SJSA1 (cell line): ENCODE results near the gene DLG2. TPM values are rescaled to one million over a fixed set of nuclear protein-coding genes. Genes with fewer than 3 reads are reported as not detected.

Experiments used
- DNase-seq, 2 experiments: peaks; one replicate each; pipeline ENCODE4 v3.0.0-alpha.2; 2015 to 2020; ENCODE audit warnings: low spot score in 2 of 2, low read depth in 1 of 2
- H3K27ac ChIP-seq: fragments of 250-450 bp; sonication (Bioruptor Pico); 2 replicates; pipeline ENCODE4 v1.5.1; 2020; ENCODE audit warnings: mild to moderate bottlenecking, moderate library complexity
- H3K27me3 ChIP-seq: fragments of 250-450 bp; sonication (Bioruptor Pico); replicated peaks from 2 replicates; pipeline ENCODE4 v1.5.1; 2020; ENCODE audit warnings: mild to moderate bottlenecking, moderate library complexity
- H3K36me3 ChIP-seq: fragments of 250-450 bp; sonication (Bioruptor Pico); 2 replicates; pipeline ENCODE4 v1.5.1; 2020; ENCODE audit warnings: mild to moderate bottlenecking
- H3K4me1 ChIP-seq: fragments of 250-450 bp; sonication (Bioruptor Pico); replicated peaks from 2 replicates; pipeline ENCODE4 v1.6.1; 2021; ENCODE audit warnings: mild to moderate bottlenecking
- H3K4me3 ChIP-seq: fragments of 250-450 bp; sonication (Bioruptor Pico); 2 replicates; pipeline ENCODE4 v1.5.1; 2020; ENCODE audit warnings: mild to moderate bottlenecking
- H3K9me3 ChIP-seq: fragments of 250-450 bp; sonication (Bioruptor Pico); replicated peaks from 2 replicates; pipeline ENCODE4 v1.5.1; 2020; ENCODE audit warnings: mild to moderate bottlenecking
- total RNA-seq: library from RNA; depleted of rRNA; stranded (reverse); fragments of >200 nt; shearing (Covaris generic); gene quantifications from 2 replicates; pipeline ENCODE4 v1.2.3, GENCODE V29; 2014

Gene DLG2
- total RNA-seq, 1 experiment from 2014 or later = 0.13 TPM

DNA sequence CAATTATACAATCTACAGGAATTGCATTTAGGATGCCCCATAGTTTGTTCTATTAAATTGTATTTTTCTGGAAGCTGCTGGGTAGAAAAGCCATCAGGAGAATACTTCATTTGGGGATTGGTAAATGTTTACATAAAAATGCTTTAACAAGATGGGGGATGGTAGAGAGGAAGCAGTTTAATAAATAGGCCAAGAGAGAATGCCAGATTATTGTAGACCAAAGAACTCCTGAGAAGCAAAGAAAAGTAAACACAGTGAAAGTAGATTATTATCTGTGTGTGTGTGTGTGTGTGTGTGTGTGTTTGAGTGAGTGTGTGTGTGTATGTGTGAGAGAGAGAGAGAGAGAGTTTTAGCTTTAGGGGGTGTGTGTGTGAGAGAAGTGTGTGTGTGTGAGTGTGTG is 1520.6 kb downstream of the DLG2 start:
- no peaks in the 10 kb centered on the region for H3K9me3 ChIP-seq
- H3K27ac ChIP-seq = no peak overlapping the region
- H3K27me3 ChIP-seq = no peaks in the 10 kb centered on the region
- no peaks in the 10 kb centered on the region for H3K4me1 ChIP-seq
- H3K4me3 ChIP-seq = no peak overlapping the region
- no peaks in the 10 kb centered on the region for H3K36me3 ChIP-seq
- no peak for DNase-seq

DNA sequence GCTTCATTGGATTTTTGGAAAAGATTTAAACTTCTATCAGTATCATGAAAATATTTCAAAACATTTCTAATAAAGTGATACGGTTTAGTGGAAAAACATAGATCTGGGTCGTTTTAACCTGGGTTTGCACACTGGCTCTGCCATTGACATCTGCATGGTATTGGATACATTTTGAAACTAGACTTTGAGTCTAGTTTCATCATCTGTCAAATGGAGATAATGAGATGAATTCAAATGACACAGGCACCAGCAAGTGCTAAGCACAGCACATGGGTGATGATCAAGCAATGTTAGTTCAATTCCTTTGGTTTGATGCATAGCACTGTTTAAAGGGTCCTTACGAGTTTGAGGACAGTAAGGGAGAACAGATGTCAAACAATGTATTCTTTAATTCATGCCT is 1522.0 kb downstream of the DLG2 start:
- Histone ChIP-seq H3K27me3 (no peaks in the 10 kb centered on the region), H3K36me3 (no peaks in the 10 kb centered on the region), H3K4me1 (no peaks in the 10 kb centered on the region), H3K9me3 (no peaks in the 10 kb centered on the region), H3K27ac (no peak overlapping the region), H3K4me3 (no peak overlapping the region)
- no peak for DNase-seq

DNA sequence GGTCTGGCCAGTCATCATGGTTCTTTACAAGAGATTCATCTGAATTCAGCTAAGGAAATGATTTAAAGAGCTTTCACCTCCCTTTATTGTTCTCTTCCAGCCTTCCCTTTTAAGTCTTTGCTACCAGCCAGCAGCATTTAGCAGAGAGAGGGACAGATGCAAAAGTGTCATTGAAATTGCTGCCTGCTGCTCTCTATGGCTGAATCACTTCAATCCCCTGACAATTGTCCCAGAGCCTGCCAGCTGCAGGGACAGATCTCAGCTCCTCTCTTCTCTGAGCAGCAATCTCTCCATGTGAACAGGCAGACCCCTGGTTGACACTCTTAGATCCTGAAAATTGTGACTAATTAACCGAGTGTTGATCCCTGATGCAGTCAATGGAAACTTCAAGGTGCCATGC is 1524.0 kb downstream of the DLG2 start:
- no peaks in the 10 kb centered on the region for H3K4me1 ChIP-seq
- H3K27ac ChIP-seq = no peak overlapping the region
- no peak for DNase-seq

DNA sequence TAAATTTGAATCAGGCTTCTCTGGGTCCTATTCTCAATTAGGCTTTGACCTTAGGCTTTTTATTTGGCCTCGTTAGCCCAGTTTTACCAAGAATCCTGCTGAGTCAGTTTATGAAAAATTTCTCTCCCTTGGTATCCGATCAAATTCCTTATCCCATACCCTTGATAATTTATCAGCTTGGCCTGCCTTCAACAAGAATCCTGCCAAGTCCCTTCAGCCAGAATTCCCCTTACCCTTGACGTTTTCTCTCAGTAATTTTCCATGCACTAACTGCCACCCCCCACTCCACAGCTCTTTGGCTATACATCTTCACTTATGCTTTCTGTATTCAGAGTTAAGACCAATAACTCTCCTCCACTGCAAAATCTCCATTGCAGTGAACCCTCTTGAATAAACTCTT is 1530.0 kb downstream of the DLG2 start:
- Histone ChIP-seq H3K27me3 (no peaks in the 10 kb centered on the region), H3K9me3 (no peaks in the 10 kb centered on the region), H3K4me1 (no peaks in the 10 kb centered on the region), H3K4me3 (no peak overlapping the region), H3K36me3 (no peaks in the 10 kb centered on the region), H3K27ac (no peak overlapping the region)
- no peak for DNase-seq

More for the DNA sequence above, 1524.0 kb downstream of the DLG2 start:
- H3K36me3 ChIP-seq = no peaks in the 10 kb centered on the region
- H3K9me3 ChIP-seq = no peaks in the 10 kb centered on the region
- H3K4me3 ChIP-seq = no peak overlapping the region
- no peaks in the 10 kb centered on the region for H3K27me3 ChIP-seq

DNA sequence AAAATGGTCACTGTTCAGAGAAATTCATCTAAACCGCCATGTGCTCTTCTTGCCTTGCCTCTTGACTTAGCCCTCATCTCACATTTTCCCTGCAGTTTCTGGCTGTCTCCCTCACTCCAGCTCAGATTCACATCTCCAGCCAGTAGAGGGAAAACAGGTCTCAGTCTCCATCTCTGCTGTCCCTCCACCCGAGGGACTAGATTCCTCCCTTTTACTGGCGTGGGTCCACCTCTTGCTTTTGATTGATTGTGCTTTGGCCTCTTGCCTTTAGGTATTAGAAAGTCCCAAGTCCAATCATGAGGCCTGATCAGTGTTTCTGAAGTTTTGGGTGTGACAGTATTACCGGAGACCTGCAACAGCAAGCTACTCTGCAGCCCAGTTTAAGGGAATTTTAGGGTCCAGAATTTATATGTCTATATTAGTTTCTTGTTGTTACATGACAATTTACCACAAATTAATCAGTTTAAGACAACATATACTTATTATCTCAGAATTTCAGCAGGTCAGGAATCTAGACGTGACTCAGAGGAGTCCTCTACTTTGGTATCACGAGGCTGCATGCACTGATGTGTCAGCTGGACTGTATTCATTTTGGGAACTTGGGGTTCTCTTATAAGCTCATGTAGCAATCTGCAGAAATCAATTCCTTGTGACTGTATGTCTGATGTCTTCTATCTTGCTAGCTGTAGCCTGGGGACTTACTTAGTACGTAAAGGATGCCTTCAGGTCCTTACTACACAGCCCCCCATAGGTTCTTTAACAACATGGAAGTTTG is 1535.7 kb downstream of the DLG2 start:
- Histone ChIP-seq H3K27ac (no peak overlapping the region), H3K36me3 (no peaks in the 10 kb centered on the region), H3K27me3 (no peaks in the 10 kb centered on the region), H3K4me3 (no peak overlapping the region), H3K9me3 (no peaks in the 10 kb centered on the region), H3K4me1 (no peaks in the 10 kb centered on the region)
- DNase-seq = no peak

DNA sequence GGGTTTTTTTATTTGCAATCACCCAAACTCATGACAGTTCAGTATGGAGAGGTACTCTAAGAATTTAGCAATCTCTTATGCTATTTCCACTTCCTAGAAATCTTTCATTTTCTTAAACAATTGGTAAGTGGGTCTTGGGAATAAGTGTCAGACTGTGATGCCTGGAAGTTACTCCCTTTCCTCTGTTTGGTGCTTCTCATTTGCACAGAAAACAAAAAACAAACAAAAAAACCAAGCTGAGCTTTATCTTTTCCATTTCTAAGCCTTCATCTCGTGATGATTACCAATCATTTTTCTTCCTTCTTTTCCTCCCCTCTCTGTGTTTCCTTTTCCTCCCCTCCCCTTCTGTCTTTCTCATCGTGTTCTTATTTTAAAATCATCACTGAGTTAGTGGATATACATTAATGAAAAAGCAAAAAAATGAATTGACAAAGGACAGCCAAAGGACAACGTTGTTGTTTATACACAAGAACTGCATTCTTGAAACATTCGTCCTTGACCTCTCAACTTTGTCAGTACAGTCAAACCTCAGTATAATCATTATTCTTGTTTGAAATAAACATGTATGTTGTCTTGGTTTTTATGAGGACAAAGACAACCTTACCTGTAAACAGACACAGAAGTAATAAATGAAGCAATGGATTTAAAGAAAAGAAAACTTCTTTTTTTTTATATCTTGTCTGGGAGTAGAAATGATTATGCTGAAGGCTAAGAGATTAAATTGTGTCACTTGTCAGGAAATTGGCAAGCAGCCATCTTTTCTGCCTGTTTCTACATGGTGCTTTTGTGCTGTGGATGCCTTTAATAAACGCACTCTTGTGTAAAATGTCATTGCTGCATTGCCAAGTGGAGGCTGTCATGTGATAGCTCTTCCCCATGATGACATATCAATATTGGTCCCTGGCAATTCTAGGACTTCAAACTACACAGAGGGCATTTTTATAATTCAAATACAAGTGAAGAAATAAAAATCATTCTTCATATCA is 1537.8 kb downstream of the DLG2 start:
- H3K9me3 ChIP-seq = no peaks in the 10 kb centered on the region
- H3K4me3 ChIP-seq = no peak overlapping the region
- H3K27ac ChIP-seq = no peak overlapping the region
- H3K36me3 ChIP-seq = no peaks in the 10 kb centered on the region
- no peaks in the 10 kb centered on the region for H3K27me3 ChIP-seq
- H3K4me1 ChIP-seq = no peaks in the 10 kb centered on the region
- no peak for DNase-seq

DNA sequence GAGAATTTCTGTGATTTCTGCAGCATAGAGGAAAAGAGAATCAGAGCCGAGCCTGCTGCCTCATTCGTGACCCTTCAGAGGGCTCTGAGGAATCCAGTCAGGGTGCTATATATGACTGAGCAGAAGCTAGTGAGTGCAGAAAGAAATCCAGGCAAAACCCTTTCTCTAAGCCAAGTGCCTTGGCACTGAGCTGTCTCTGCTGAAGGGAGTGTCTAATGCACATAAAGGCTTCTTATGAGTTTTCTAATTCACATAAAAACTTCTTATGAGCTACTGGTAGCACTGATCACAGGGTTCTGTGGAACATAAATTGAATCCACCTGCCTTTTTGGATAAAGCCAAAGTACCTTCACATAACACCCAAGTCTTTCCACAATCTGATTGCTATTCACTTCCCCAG is 1555.3 kb downstream of the DLG2 start:
- Histone ChIP-seq H3K9me3 (no peaks in the 10 kb centered on the region), H3K27me3 (no peaks in the 10 kb centered on the region), H3K36me3 (no peaks in the 10 kb centered on the region), H3K4me1 (no peaks in the 10 kb centered on the region), H3K4me3 (no peak overlapping the region), H3K27ac (no peak overlapping the region)
- no peak for DNase-seq

DNA sequence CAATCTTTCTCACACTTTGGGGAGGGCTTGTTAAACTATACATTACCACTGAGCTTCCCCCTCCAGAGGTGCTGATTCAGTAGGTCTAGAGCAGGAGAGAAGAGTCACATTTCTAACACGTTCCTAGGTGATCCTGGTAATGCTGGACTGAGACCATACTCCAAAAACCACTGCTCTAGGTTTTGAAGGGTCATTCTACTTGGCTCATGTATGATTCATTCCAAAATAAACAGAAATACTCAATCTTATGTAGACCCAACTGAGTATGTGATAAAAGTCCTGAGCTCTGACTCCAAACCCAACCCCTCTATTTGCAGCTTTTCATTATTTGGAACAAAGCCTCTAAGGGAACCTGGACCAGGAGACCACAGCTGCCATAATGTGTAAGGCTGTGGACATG is 1558.1 kb downstream of the DLG2 start:
- H3K4me1 ChIP-seq = no peaks in the 10 kb centered on the region
- no peak overlapping the region for H3K4me3 ChIP-seq
- no peaks in the 10 kb centered on the region for H3K36me3 ChIP-seq
- no peaks in the 10 kb centered on the region for H3K9me3 ChIP-seq
- DNase-seq = no peak
- H3K27me3 ChIP-seq = no peaks in the 10 kb centered on the region
- no peak overlapping the region for H3K27ac ChIP-seq

DNA sequence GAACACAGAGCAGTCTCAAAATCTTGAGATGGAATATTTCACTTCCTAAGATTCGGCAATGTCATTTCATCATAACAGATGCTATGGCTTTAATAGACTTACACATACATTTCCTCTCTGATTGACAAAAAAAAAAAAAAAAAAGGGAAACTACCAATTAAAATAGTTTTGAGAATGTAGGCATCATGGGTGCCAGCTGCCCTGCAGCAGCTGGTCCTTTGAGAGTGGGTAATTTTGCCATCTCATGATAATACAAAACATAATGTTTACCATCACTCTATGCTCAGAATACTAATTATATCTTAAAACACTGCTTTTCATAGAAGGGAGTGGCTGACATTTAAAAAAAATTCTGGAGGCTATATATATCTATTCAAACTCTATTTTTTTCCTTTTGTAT is 1565.4 kb downstream of the DLG2 start:
- Histone ChIP-seq H3K27ac (no peak overlapping the region), H3K9me3 (no peaks in the 10 kb centered on the region), H3K27me3 (no peaks in the 10 kb centered on the region), H3K36me3 (no peaks in the 10 kb centered on the region), H3K4me1 (no peaks in the 10 kb centered on the region), H3K4me3 (no peak overlapping the region)
- no peak for DNase-seq

DNA sequence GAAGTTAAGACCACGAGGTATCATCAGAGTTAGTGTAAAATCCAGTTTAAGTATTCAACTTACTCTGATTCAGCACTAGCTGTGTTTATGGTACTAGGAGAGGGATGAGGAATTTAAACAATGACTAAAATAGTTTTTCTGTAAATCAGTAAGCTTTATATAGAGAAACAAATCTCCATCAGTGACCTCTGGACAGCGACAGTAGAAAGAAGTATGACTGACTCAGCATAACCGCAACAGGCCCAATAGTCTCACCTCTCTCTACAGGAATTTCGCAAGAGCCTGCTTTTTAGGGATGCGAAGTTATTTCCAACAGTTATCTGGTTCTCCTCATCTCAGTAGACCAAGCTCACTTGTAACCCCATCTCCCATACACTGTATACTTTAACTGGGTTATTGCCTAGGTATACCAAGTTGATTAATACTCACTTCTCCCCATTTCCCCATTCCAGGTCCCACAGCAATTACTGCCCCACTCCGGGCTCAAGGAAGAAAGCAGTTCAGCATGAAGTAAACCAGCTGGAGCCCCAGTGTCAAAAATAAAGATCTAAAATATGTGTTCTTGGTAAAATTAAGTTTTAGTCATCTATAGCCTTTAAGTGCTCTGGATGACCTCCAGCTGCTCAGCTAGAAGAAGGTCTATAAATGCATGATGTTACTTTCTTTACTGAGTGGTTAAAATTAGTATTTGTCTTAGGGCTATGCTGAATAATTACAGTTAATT is 1570.3 kb downstream of the DLG2 start:
- Histone ChIP-seq H3K4me3 (no peak overlapping the region), H3K4me1 (no peaks in the 10 kb centered on the region), H3K36me3 (no peaks in the 10 kb centered on the region), H3K9me3 (no peaks in the 10 kb centered on the region), H3K27me3 (no peaks in the 10 kb centered on the region), H3K27ac (no peak overlapping the region)
- no peak for DNase-seq

DNA sequence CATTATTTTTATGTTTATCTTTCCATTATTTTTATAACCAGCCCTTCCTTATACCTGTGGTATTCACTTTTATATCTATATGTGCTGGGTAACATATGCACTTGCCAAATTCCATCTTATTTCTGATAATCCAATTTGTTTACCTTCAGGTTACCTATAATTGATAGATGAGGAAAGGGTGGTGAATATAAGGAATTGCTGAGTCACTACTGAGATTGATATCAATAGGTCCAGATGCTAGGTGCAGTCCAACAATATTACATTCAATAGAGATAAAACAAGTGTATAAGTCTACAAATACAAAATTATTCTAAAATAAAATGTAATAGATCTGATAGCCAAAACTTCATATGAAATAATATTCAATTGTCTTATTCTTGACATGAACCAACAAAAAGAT is 1582.0 kb downstream of the DLG2 start:
- no peaks in the 10 kb centered on the region for H3K36me3 ChIP-seq

DNA sequence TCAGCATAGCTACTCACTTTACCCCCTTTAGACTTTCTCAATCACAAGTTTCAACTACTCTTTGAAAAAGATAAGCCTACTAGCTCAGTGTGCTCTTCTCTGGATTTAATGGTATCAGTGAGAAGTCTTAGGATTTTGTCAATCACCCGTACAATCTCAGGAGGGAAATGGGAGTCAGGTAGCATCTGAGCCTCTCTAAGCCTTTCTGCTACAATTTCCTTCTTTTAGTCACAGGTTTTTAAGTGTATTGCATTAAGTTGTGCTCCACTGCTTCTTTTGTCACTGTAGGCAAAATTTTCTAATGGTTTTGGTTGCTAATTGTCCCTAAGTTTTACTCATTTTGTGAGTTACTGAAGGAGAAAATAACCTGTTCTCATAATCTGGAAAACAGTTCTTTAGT is 1582.4 kb downstream of the DLG2 start:
- Histone ChIP-seq H3K27ac (no peak overlapping the region), H3K27me3 (no peaks in the 10 kb centered on the region), H3K4me3 (no peak overlapping the region), H3K4me1 (no peaks in the 10 kb centered on the region), H3K9me3 (no peaks in the 10 kb centered on the region), H3K36me3 (no peaks in the 10 kb centered on the region)
- no peak for DNase-seq

More for the DNA sequence above, 1582.0 kb downstream of the DLG2 start:
- Histone ChIP-seq H3K4me1 (no peaks in the 10 kb centered on the region), H3K4me3 (no peak overlapping the region), H3K9me3 (no peaks in the 10 kb centered on the region), H3K27me3 (no peaks in the 10 kb centered on the region), H3K27ac (no peak overlapping the region)
- no peak for DNase-seq

DNA sequence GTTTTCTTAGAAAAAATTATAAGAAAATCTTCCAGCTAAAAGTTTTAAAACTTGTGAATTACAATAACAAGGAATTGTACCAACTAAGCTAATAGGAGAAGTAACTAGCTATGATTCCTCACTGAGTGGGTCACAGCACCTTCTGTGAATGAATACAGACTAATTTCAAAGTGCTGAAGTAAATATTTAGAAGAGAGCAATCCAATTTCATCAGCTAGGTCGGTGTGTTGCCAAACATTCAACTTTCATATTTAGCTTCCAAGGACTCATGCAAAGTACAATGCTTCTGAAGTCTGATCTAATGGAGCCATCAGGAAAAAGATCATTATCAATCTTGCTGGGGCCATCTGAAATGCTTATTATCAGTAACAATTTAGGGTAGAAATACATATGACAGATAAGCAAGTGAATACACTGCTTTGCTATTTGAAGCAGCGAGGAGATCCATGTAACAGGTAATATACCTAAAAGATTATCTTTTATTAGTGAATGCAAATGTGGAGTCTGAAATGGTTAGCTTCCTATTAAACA is 1590.4 kb downstream of the DLG2 start:
- no peak overlapping the region for H3K4me3 ChIP-seq
- H3K27me3 ChIP-seq = no peaks in the 10 kb centered on the region
- H3K9me3 ChIP-seq = no peaks in the 10 kb centered on the region
- H3K27ac ChIP-seq = no peak overlapping the region
- no peaks in the 10 kb centered on the region for H3K36me3 ChIP-seq
- no peak for DNase-seq
- no peaks in the 10 kb centered on the region for H3K4me1 ChIP-seq
